CD14-positive monocyte (primary cell): Measurements from ENCODE around the gene TRIM67. TPM values are rescaled to one million over a fixed set of nuclear protein-coding genes. Genes with fewer than 3 reads are reported as not detected.

Experiments
- DNase-seq, 3 donors: peaks; one replicate each; pipeline ENCODE4 v3.0.0-alpha.2; 2011 to 2022
- H2AFZ ChIP-seq: 2 replicates; pipeline ENCODE4 v1.6.0; 2012; ENCODE audit warnings: mild to moderate bottlenecking, low read depth, low read length, inconsistent platforms; ENCODE audit not compliant: insufficient read depth, poor library complexity, severe bottlenecking
- H3K27ac ChIP-seq, 2 donors: 1 replicate in 1 of 2; 2 replicates in 1 of 2; pipeline ENCODE4 v1.5.1; 2012 to 2013; ENCODE audit warnings: low read length in 2 of 2, control low read depth in 1 of 2, inconsistent platforms in 1 of 2, low read depth in 1 of 2, mild to moderate bottlenecking in 1 of 2
- H3K27me3 ChIP-seq, 2 donors: one replicate each; pipeline versions ENCODE4 v1.6.0 to v1.6.1; 2011 to 2013; ENCODE audit warnings: low read length in 2 of 2; ENCODE audit not compliant: control insufficient read depth in 2 of 2, insufficient read depth in 2 of 2
- H3K36me3 ChIP-seq, 2 donors: replicated peaks in 1 of 2; 1 replicate in 1 of 2; 2 replicates in 1 of 2; pipeline versions ENCODE4 v1.5.1 to v1.6.1; 2012 to 2013; ENCODE audit warnings: low read length in 2 of 2, control low read depth in 1 of 2, inconsistent platforms in 1 of 2, mild to moderate bottlenecking in 1 of 2; ENCODE audit not compliant: insufficient read depth in 2 of 2, control insufficient read depth in 1 of 2
- H3K4me1 ChIP-seq, 2 donors: 1 replicate in 1 of 2; 2 replicates in 1 of 2; pipeline versions ENCODE4 v1.5.1 to v1.6.1; 2012 to 2013; ENCODE audit warnings: low read length in 2 of 2, control low read depth in 1 of 2, inconsistent platforms in 1 of 2, mild to moderate bottlenecking in 1 of 2, moderate library complexity in 1 of 2; ENCODE audit not compliant: insufficient read depth in 2 of 2, control insufficient read depth in 1 of 2
- H3K4me2 ChIP-seq: replicated peaks from 2 replicates; pipeline ENCODE3; 2012; ENCODE audit warnings: low read length, moderate library complexity, mild to moderate bottlenecking; ENCODE audit not compliant: poor library complexity, severe bottlenecking; ENCODE audit errors: extremely low read depth
- H3K4me3 ChIP-seq, 3 experiments: fragments of 200-600 bp in 1 of 3; sonication (generic) in 1 of 3; replicated peaks in 1 of 3; 1 replicate in 2 of 3; 2 replicates in 1 of 3; pipeline ENCODE4 v1.5.1; 2011 to 2013; ENCODE audit warnings: low read length in 3 of 3, mild to moderate bottlenecking in 3 of 3, control low read depth in 2 of 3, low read depth in 2 of 3, inconsistent platforms in 1 of 3, moderate library complexity in 1 of 3
- H3K79me2 ChIP-seq: 2 replicates; pipeline ENCODE4 v1.6.0; 2012; ENCODE audit warnings: mild to moderate bottlenecking, control low read depth, inconsistent platforms, low read length, moderate library complexity; ENCODE audit not compliant: insufficient read depth
- H3K9ac ChIP-seq: 2 replicates; pipeline ENCODE4 v1.6.0; 2017; ENCODE audit warnings: low read length, mild to moderate bottlenecking; ENCODE audit not compliant: insufficient read depth, poor library complexity, severe bottlenecking
- H3K9me3 ChIP-seq, 2 donors: replicated peaks in 1 of 2; 1 replicate in 1 of 2; 2 replicates in 1 of 2; pipeline versions ENCODE4 v1.5.1 to v1.6.1; 2012 to 2013; ENCODE audit warnings: low read length in 2 of 2, control low read depth in 1 of 2; ENCODE audit not compliant: control insufficient read depth in 1 of 2, insufficient read depth in 1 of 2
- H4K20me1 ChIP-seq: 2 replicates; pipeline ENCODE4 v1.6.0; 2012; ENCODE audit warnings: mild to moderate bottlenecking, low read length, control low read depth, moderate library complexity; ENCODE audit not compliant: insufficient read depth
- H3K27ac Mint-ChIP-seq, 7 donors: one replicate each; pipeline ENCODE4 v1.8.0; 2020; ENCODE audit warnings: mild to moderate bottlenecking in 7 of 7, mixed read lengths in 7 of 7, moderate library complexity in 6 of 7, inconsistent platforms in 2 of 7
- H3K27me3 Mint-ChIP-seq, 3 donors: one replicate each; pipeline ENCODE4 v1.8.0; 2021 to 2022; ENCODE audit warnings: low read depth in 3 of 3, mild to moderate bottlenecking in 3 of 3, mixed read lengths in 3 of 3, moderate library complexity in 3 of 3, inconsistent platforms in 1 of 3
- H3K36me3 Mint-ChIP-seq, 2 donors: one replicate each; pipeline ENCODE4 v1.8.0; 2020; ENCODE audit warnings: mixed read lengths in 2 of 2, inconsistent platforms in 1 of 2, mild to moderate bottlenecking in 1 of 2
- H3K4me1 Mint-ChIP-seq: one replicate; pipeline ENCODE4 v1.8.0; 2020; ENCODE audit warnings: mild to moderate bottlenecking, mixed read lengths
- H3K4me3 Mint-ChIP-seq, 2 donors: one replicate each; pipeline ENCODE4 v1.8.0; 2020; ENCODE audit warnings: mild to moderate bottlenecking in 2 of 2, mixed read lengths in 2 of 2, moderate library complexity in 1 of 2
- H3K9me3 Mint-ChIP-seq, 7 donors: one replicate each; pipeline ENCODE4 v1.8.0; 2020 to 2022; ENCODE audit warnings: mixed read lengths in 7 of 7, mild to moderate bottlenecking in 6 of 7, moderate library complexity in 6 of 7, inconsistent platforms in 2 of 7
- CTCF ChIP-seq: fragments of 200-600 bp; IDR thresholded peaks from one replicate; pipeline ENCODE4 v1.8.0; 2022; ENCODE audit warnings: antibody characterized with exemption, mild to moderate bottlenecking
- WGBS: methylation state at CpG from one replicate; pipeline ENCODE4 v1.1.5; 2013; ENCODE audit warnings: missing lambda C conversion rate; ENCODE audit not compliant: insufficient coverage; 5-methylcytosine and 5-hydroxymethylcytosine counted together
- intact Hi-C, 2 donors: fragments of 100-400 bp; cut with micrococcal nuclease; formaldehyde crosslinking; loops; one replicate each; pipeline versions ENCODE4 v1.15.0 to v1.15.1; 2023
- polyA plus RNA-seq, 3 donors: library from polyadenylated mRNA; depleted of rRNA in 1 of 3; unstranded in 2 of 3; stranded (reverse) in 1 of 3; fragments of 300-500 nt in 2 of 3; fragments of >200 nt in 1 of 3; fragmentation: Illumina TruSeq in 2 of 3; gene quantifications; 1 replicate in 2 of 3; 2 replicates in 1 of 3; pipeline ENCODE4 v1.2.3, GENCODE V29; 2012 to 2021

TRIM67 gene
- polyA plus RNA-seq, 3 donors: not detected

GRCh38 chr1:231210126-231210525 lies 48.3 kb downstream of the TRIM67 start:
- H3K4me1 Mint-ChIP-seq: peaks cover 7% of the 10 kb centered on the region

More at GRCh38 chr1:231210126-231210525, 48.3 kb downstream of the TRIM67 start:
- no peak overlapping the region for H3K4me3 ChIP-seq
- WGBS: 79% methylated on average over 6 of the region's 6 CpGs
- H3K27me3 ChIP-seq: peaks cover 0 to 3% of the 10 kb centered on the region in 2 donors
- H3K9ac ChIP-seq: no peak overlapping the region
- H4K20me1 ChIP-seq: no peaks in the 10 kb centered on the region
- peaks cover 6 to 12% (median 8%) of the 10 kb centered on the region in 3 donors for H3K27me3 Mint-ChIP-seq
- H3K36me3 ChIP-seq: no peaks in the 10 kb centered on the region
- H3K79me2 ChIP-seq: no peaks in the 10 kb centered on the region
- no peak for TF ChIP-seq CTCF
- intact Hi-C loops: loop anchor here (2.0 to 5.0 kb wide), 2 partner anchors 293 kb away; no protein-coding TSS in a partner anchor
- H3K9me3 ChIP-seq: no peaks in the 10 kb centered on the region
- no peak overlapping the region for H3K27ac ChIP-seq
- H3K4me1 ChIP-seq: peaks cover 4 to 5% of the 10 kb centered on the region in 2 donors
- no peaks in the 10 kb centered on the region for H3K9me3 Mint-ChIP-seq
- H2AFZ ChIP-seq: no peak overlapping the region
- DNase-seq: no peak
- H3K27ac Mint-ChIP-seq: no peak overlapping the region
- H3K4me3 Mint-ChIP-seq: no peak overlapping the region
- H3K4me2 ChIP-seq: no peak overlapping the region
- no peaks in the 10 kb centered on the region for H3K36me3 Mint-ChIP-seq
